Thyroid gland (tissue), 4 donors: ENCODE results near the gene FLII. TPM values are rescaled to one million over a fixed set of nuclear protein-coding genes. Genes with fewer than 3 reads are reported as not detected.

Source experiments
- DNase-seq, 2 donors: peaks; one replicate each; pipeline ENCODE4 v3.0.0-alpha.2; 2019
- H3K27ac ChIP-seq, 3 donors: fragments of 200-600 bp; sonication (generic); 1 replicate in 2 of 3; 2 replicates in 1 of 3; pipeline ENCODE4 v1.5.1; 2016 to 2019; ENCODE audit warnings: mild to moderate bottlenecking in 1 of 3, moderate library complexity in 1 of 3
- H3K27me3 ChIP-seq: fragments of 200-600 bp; sonication (generic); one replicate; pipeline ENCODE4 v1.5.1; 2019
- H3K36me3 ChIP-seq, 2 donors: fragments of 200-600 bp; sonication (generic); one replicate each; pipeline ENCODE4 v1.5.1; 2016 to 2019
- H3K4me1 ChIP-seq, 2 donors: fragments of 200-600 bp; sonication (generic); one replicate each; pipeline ENCODE4 v1.5.1; 2017 to 2019
- H3K4me3 ChIP-seq, 3 donors: fragments of 200-600 bp; sonication (generic); replicated peaks in 1 of 3; 1 replicate in 2 of 3; 2 replicates in 1 of 3; pipeline ENCODE4 v1.5.1; 2016; ENCODE audit warnings: mild to moderate bottlenecking in 1 of 3
- H3K9me3 ChIP-seq: fragments of 200-600 bp; sonication (generic); one replicate; pipeline ENCODE4 v1.5.1; 2017
- CTCF ChIP-seq, 6 experiments: fragments of 200-600 bp in 3 of 6; fragments of 450-650 bp in 3 of 6; sonication (generic) in 3 of 6; IDR thresholded peaks; one replicate each; pipeline ENCODE4 v1.5.1; 2016 to 2019; ENCODE audit warnings: antibody characterized with exemption in 6 of 6, mild to moderate bottlenecking in 2 of 6, inconsistent platforms in 1 of 6, moderate library complexity in 1 of 6
- POLR2A ChIP-seq, 2 donors: fragments of 450-650 bp; IDR thresholded peaks; one replicate each; pipeline ENCODE4 v1.6.1; 2017; ENCODE audit warnings: antibody characterized with exemption in 2 of 2, mild to moderate bottlenecking in 2 of 2, moderate library complexity in 1 of 2
- WGBS, 2 donors: methylation state at CpG; one replicate each; pipeline ENCODE4 v1.1.5; 2017; 5-methylcytosine and 5-hydroxymethylcytosine counted together
- intact Hi-C: fragments of 100-400 bp; cut with DNase I; formaldehyde crosslinking; loops from one replicate; pipeline ENCODE4 v1.15.1; 2023
- total RNA-seq, 4 donors: library from RNA; depleted of rRNA; stranded (reverse); fragments of >200 nt; gene quantifications; one replicate each; pipeline ENCODE4 v1.2.3, GENCODE V29; 2016

FLII gene
- total RNA-seq, 4 donors from 2014 or later: 231 to 259 (median 241) TPM

- peaks cover 12 to 15% of the 10 kb centered on the region in 2 donors for H3K4me1 ChIP-seq
- H3K4me3 ChIP-seq: no peak overlapping the region
- intact Hi-C loops: no loop called here
- H3K27me3 ChIP-seq: no peaks in the 10 kb centered on the region
- H3K9me3 ChIP-seq: no peaks in the 10 kb centered on the region
- no peak for DNase-seq
- no peak for TF ChIP-seq CTCF (IDR thresholded peaks at IDR 0.05)
- TF ChIP-seq POLR2A (IDR thresholded peaks at IDR 0.05): no peak
- WGBS, 2 donors: 89 to 94% methylated on average over 10 to 14 of the region's 16 CpGs
- no peak overlapping the region for H3K27ac ChIP-seq
- H3K36me3 ChIP-seq: peaks cover 62 to 70% of the 10 kb centered on the region in 2 donors
Measured at GRCh38 chr17:18253187-18253884, 5.2 kb downstream of the FLII start.

- no peak for TF ChIP-seq POLR2A (IDR thresholded peaks at IDR 0.05)
- TF ChIP-seq CTCF (IDR thresholded peaks at IDR 0.05): no peak
- H3K4me1 ChIP-seq: peaks cover 6 to 9% of the 10 kb centered on the region in 2 donors
- no peak overlapping the region for H3K4me3 ChIP-seq
- intact Hi-C loops: no loop called here
- no peak overlapping the region for H3K27ac ChIP-seq
- peaks cover 68 to 78% of the 10 kb centered on the region in 2 donors for H3K36me3 ChIP-seq
- DNase-seq: no peak
- no peaks in the 10 kb centered on the region for H3K9me3 ChIP-seq
- 93 to 100% methylated on average over 3 of the region's 5 CpGs for WGBS, 2 donors
- no peaks in the 10 kb centered on the region for H3K27me3 ChIP-seq
Measured at GRCh38 chr17:18252160-18252559, 6.4 kb downstream of the FLII start.

- H3K4me3 ChIP-seq: no peak overlapping the region
- intact Hi-C loops: no loop called here
- H3K27ac ChIP-seq: no peak overlapping the region
- no peaks in the 10 kb centered on the region for H3K27me3 ChIP-seq
- WGBS, 2 donors: 92 to 100% methylated on average over 1 to 13 of the region's 15 CpGs
- no peaks in the 10 kb centered on the region for H3K4me1 ChIP-seq
- TF ChIP-seq POLR2A (IDR thresholded peaks at IDR 0.05) (no peak), CTCF (IDR thresholded peaks at IDR 0.05) (no peak)
- no peaks in the 10 kb centered on the region for H3K9me3 ChIP-seq
- peaks cover 76 to 88% of the 10 kb centered on the region in 2 donors for H3K36me3 ChIP-seq
- no peak for DNase-seq
Measured at GRCh38 chr17:18251204-18251603, 7.3 kb downstream of the FLII start.

GRCh38 chr17:18250708-18251107 lies 7.8 kb downstream of the FLII start:
- Histone ChIP-seq H3K27ac (no peak overlapping the region), H3K27me3 (no peaks in the 10 kb centered on the region), H3K9me3 (no peaks in the 10 kb centered on the region), H3K4me1 (no peaks in the 10 kb centered on the region), H3K36me3 (peaks cover 78 to 88% of the 10 kb centered on the region in 2 donors), H3K4me3 (no peak overlapping the region)
- WGBS, 2 donors: 95 to 98% methylated on average over 13 to 14 of the region's 14 CpGs
- no peak for DNase-seq
- TF ChIP-seq CTCF (IDR thresholded peaks at IDR 0.05): no peak
- TF ChIP-seq POLR2A (IDR thresholded peaks at IDR 0.05): no peak
- intact Hi-C loops: no loop called here

GRCh38 chr17:18250259-18250658 lies 8.3 kb downstream of the FLII start:
- Histone ChIP-seq H3K27me3 (no peaks in the 10 kb centered on the region), H3K27ac (no peak overlapping the region), H3K9me3 (no peaks in the 10 kb centered on the region), H3K36me3 (peaks cover 83 to 88% of the 10 kb centered on the region in 2 donors), H3K4me1 (no peaks in the 10 kb centered on the region), H3K4me3 (no peak overlapping the region)
- WGBS, 2 donors: 88 to 89% methylated on average over 9 of the region's 9 CpGs
- DNase-seq: peak; percentile 33 to 44
- intact Hi-C loops: no loop called here
- TF ChIP-seq POLR2A (IDR thresholded peaks at IDR 0.05) (no peak), CTCF (IDR thresholded peaks at IDR 0.05) (no peak)
